OCI-LY7 (cell line): ENCODE measurements around the gene XYLT1.

ENCODE experiments used
- EZH2phosphoT487 ChIP-seq: fragments of 200-600 bp; sonication (generic); IDR thresholded peaks from 2 replicates; pipeline ENCODE4 v1.6.1; 2018; ENCODE audit warnings: low read depth, borderline replicate concordance, mild to moderate bottlenecking, mixed run types, antibody characterized with exemption, low read length, moderate library complexity, mixed read lengths
- TF ChIP-seq, protein P1 (sequence below): fragments of 200-600 bp; sonication (generic); conservative IDR thresholded peaks from 2 replicates; pipeline ENCODE4 v1.5.1; 2014; ENCODE audit warnings: mild to moderate bottlenecking, antibody characterized with exemption, low read length, moderate library complexity, mixed read lengths

DNA sequence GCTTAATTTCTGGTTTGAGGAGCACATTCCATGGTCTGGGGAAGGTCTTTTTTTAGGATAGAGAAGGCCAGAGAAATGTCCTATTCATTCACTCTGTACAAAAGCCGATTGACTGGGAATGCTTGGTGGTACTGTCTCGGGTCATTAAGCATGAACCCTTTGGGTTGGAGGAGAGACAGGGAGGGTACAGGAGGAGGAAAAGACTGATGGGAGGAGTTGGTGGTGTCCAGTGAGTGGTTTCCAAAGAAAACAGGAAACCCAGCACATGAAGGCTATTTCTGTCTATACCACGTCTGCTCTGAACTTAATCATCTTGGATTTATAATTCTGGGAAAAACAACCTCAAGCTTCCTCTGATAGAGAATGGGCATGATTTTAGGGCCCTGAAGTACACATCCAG is 111.9 kb downstream of the XYLT1 start:
- TF ChIP-seq, protein P1, sequence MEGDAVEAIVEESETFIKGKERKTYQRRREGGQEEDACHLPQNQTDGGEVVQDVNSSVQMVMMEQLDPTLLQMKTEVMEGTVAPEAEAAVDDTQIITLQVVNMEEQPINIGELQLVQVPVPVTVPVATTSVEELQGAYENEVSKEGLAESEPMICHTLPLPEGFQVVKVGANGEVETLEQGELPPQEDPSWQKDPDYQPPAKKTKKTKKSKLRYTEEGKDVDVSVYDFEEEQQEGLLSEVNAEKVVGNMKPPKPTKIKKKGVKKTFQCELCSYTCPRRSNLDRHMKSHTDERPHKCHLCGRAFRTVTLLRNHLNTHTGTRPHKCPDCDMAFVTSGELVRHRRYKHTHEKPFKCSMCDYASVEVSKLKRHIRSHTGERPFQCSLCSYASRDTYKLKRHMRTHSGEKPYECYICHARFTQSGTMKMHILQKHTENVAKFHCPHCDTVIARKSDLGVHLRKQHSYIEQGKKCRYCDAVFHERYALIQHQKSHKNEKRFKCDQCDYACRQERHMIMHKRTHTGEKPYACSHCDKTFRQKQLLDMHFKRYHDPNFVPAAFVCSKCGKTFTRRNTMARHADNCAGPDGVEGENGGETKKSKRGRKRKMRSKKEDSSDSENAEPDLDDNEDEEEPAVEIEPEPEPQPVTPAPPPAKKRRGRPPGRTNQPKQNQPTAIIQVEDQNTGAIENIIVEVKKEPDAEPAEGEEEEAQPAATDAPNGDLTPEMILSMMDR, result no peak
- no peak for TF ChIP-seq EZH2phosphoT487
